NCI-H1436 (cell line): ENCODE data around the gene NDUFV2.
"Not testable (repeated sequence)": the region's sequence is repeated elsewhere in the genome, so short reads cannot be mapped to it uniquely, and the experiment has no call there.

Experiments used
- DNase-seq: peaks from one replicate; lab custom pipeline; 2025; lab: John Stamatoyannopoulos, UW

NDUFV2 gene

DNA sequence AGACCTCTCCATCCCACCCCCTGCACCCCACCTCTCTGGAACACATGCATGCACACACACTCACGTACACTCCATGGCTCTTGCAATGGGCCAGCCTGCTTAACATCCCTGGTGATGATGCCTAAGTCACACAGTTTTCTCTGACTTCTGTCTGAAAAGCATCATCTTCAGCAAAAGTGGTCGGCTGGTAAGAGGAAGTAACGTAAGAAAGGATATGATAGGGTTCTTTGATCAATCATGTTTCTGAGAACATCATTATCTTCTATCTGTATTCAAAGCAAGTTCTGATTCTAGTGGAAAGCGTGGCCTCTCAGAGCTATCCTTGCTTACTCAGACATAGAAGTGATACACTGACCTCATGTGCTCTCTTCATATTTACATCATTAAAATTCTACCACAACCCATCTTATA, 11.4 kb upstream of the NDUFV2 start:
- DNase-seq = no peak

DNA sequence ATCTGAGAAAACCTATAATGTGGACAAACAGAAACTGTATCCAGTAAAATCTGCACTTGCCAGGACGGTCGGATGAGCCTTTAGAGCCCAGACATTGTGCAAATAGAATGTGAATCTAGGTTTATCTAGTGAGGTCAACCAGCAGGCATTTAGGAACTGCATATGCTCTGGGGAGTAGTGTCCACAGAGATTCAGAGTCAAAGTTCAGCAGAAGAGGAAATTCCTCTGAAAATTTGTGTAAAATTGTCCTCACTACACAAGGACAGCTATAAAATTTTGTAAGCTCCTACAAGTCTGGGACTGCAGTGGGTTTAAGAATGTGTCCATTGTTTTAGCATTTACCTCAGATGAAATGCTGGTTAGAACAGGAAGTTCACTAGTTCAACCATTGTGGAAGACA, 9.8 kb upstream of the NDUFV2 start:
- no peak for DNase-seq

DNA sequence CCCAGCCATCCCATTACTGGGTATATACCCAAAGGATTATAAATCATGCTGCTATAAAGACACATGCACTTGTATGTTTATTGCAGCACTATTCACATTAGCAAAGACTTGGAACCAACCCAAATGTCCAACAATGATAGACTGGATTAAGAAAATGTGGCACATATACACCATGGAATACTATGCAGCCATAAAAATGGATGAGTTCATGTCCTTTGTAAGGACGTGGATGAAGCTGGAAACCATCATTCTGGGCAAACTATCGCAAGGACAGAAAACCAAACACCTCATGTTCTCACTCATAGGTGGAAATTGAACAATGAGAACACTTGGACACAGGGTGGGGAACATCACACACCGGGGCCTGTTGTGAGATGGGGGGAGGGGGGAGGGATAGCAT, 9.4 kb upstream of the NDUFV2 start:
- not testable (repeated sequence) for DNase-seq

DNA sequence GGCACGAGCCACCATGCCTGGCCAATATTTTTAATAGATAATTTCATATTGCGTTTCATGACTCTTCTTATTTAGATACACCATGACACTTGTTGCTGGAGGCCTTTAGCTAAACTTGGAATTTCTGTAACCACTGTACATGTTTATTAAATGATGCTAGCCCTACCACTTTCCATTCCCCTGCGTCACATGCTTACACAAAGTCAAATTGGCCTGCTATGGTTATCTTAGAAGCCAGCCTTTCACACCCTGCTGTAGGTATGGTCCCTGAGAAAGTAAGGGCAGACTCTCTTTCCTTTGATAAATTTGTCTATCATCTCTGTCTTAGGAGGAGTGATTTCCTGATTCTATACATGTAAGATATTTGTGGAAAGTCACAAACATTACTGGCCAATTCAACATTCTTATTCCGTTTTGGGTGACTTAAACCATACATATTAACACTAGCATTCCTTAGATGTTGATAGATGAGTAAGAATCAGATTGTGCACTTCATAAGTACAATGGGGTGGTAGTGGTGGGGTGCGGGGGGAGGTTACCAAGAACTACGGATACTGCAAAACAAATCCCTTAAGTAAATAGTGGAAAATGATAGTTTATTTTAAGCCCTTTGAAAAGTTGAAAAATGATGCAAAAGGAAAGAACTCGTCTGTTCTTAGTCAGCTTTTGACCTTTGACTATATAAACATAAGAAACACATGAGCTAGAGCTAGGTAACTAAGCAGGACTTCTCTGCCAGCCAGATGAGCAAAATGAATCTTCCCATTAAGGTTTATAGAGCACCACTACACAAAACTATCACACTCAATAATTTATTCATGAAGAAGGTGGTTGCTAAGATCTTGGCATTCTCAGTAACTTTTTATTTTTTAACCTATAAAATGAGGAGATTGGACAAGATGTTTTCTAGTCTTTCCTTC, 7.9 kb upstream of the NDUFV2 start:
- DNase-seq = no peak

DNA sequence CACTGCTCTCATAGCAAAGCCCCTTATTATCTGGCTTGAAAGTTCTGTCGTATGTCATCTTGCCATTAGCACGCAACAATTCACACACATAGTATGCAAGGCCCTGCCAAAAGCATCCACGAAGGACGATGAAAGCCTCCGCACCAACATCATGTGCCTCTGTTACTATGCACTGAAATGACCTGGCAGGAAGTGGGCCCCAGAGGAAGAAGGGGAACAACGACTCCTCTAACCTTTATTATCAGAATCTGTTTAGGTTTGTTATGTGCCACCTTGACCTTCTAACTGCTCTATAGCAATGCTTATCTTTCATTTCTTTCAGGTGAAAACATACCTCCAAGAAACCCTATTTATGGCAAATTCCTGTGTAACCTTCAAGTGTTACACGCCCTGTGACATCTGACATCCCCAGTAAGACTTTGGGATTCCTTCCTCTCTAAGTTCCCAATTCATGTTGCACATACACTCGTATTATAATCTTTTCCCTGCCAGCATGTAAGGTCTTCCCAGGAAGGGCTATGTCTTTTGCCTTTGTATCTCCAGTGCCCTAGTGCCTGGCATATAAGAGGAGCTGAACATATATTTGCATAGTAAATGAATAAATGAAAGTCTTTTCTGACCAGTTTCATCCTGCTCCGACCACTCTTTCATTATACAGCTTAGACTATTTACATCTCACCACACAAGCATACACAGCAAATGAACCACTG, 7.0 kb upstream of the NDUFV2 start:
- DNase-seq = no peak

- DNase-seq = no peak
These were observed 6.5 kb upstream of the NDUFV2 start for GRCh38 chr18:9096007-9096371.

DNA sequence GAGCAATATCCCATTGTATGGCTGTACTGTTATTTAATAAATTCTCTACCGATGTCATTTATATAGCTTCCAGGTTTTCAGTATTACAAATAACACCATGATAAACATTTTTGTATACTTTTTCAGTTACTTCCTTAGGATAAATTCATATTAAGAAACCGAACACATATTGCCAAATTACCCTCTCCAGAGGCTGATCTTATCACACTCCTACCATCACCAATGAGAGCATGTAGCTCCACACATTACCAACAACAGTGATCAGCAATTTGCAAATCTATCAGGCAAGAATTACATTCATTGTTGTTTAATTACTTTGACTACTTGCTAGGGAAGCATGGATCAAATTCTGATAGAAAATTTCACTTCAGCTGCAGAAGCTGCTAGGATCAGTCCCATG, 5.8 kb upstream of the NDUFV2 start:
- no peak for DNase-seq

DNA sequence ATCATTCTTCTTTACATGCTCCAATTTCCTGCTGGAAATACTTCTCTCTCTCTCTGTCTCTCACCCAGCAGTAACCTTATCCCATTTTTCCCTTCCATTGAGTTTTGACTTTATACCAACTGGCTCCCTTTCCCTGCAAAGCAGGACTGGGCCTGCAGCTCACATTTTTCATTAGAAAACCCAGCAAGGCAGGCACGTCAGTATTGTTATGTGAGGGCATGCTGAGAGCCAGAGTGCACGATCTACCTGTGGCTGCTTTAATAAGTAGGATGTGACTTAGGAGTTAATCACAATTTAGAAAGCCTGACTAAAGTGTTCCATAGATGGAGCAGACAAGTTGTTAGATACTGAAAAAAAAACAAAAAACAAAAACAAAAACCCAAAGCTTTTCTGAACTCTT, 5.2 kb upstream of the NDUFV2 start:
- no peak for DNase-seq

DNA sequence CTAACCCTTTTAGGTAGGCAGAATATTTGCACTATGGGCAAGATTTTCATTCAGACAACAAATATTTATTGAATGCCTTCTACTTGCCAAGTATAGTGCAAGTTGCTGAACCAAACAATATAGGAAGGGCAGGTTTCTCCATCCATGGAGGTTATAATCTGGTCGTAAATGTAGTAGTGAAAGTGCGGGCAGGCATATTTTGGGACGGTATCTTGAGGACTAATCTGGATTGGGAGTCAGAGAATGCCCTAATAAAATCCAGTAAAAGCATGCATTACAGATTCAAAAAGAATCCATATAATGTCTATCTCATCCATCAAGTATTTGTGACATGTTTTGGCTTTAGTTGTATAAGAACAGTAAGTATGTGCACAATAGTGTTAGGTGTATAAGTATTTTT, 1.7 kb upstream of the NDUFV2 start:
- DNase-seq = no peak

DNA sequence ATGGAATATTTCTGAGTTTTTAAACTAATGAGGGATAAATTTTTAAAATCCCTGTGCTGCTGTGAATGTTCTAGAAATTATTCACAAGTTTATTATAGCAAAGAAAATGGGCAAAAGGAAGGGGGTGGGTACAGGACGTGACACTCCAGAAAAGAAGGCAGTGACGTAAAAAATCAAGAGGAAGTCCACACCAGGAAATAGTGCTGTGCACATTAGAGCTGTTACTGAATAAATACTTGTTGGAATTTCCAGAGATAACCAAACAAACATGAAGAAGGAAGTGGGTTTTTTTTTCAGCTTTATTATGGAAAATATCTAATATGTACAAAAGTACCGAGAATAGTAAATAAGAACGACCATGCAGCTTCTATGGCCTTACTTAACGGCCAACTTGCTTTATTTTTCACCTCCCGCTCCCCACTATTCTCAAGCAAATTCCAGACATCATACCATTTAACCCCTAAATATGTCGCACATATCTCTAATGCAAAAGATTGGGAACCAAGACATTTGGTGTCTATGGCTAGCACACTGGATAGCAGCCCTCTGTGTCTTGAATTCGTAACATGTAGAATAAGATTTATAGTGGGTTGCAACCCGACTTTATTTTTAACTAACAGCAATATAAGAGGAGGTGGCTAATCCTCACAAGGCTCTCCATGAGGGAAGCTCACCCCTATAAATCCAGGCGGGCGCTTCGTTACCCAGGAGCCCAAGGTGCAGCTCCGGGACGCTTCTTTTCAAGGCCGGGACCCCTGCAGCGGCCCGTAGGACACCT, 580 bp upstream of the NDUFV2 start:
- no peak for DNase-seq

DNA sequence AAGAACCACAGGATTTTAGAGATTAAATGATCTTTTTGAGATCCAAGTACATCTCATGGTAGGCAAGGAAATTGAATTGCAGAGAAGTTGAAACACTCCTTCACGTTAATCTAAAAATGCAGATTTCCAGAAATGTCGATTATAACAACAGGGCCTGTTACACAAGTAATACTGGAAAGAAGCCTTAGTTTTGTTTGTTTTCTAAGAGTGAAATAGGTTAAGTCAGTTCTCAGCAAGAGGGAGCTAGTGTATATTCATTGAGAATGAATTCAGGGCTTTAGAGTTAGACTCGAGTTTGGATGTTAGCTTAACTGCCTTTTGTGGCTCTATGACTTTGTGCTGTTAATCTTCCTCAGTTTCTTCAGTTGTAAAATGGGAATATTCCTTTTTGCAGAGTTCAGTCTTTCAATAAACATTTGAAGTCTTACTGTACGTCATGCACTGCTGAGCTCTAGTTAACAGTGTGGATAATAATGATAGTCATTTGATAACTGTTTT, 926 bp downstream of the NDUFV2 start:
- DNase-seq = no peak

GRCh38 chr18:9104244-9104901, 1.9 kb downstream of the NDUFV2 start:
- DNase-seq = no peak

DNA sequence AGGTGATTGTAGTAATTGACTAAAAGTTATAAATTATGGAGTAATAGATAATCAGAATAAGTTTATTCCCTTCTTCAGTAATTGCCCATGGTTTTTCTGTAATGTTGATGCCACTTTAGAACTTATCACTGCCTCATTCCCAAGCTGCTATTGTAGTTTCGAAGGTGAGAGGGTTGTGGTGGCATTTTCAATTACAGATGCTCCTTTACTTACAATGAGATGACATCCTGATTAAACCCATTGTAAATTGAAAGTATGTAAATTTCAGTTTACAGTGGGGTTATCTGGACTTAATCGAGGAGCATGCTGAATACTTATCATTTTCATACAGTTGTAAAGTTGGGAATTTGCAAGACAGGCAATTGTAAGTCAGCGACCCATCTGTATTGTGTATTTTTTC, 2.9 kb downstream of the NDUFV2 start:
- DNase-seq = no peak

DNA sequence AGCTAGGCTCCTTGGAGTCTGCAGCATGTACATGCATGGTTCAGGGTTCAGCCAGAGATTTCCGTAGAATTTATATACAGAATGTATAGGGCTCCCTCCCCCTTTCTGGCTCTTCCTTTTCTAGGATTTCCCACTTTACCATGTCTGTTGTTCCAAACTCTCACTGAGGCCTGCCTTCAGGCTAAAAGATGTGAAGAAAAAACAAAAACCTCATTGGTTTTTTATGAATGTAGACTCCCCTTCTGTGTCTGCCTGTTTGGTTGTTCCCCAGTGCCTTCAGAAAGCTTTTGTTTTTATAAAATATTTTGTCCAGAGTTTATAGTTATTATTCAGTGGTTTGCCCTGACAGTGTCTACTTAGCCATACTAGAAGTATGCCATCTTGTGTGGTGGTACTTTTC, 3.6 kb downstream of the NDUFV2 start:
- no peak for DNase-seq

GRCh38 chr18:9106800-9107584, 4.5 kb downstream of the NDUFV2 start:
- no peak for DNase-seq

DNA sequence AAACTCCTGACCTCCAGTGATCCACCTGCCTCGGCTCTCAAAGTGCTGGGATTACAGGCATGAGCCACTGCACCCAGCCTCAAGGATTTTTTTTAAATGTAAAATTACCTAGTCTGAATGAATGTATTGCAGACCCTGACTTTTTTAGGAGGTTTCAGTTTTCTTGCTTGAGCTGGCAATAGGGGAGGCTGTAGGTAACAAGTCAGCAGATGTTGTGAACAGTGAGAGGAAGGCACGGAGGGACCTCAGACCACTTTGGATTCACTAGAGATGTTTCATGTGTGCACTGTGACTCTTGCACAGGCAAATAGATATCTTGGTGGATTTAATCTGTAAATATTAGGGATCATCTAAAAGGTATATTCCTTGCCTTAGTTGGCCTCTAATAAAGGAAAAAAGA, 6.4 kb downstream of the NDUFV2 start:
- DNase-seq = no peak

DNA sequence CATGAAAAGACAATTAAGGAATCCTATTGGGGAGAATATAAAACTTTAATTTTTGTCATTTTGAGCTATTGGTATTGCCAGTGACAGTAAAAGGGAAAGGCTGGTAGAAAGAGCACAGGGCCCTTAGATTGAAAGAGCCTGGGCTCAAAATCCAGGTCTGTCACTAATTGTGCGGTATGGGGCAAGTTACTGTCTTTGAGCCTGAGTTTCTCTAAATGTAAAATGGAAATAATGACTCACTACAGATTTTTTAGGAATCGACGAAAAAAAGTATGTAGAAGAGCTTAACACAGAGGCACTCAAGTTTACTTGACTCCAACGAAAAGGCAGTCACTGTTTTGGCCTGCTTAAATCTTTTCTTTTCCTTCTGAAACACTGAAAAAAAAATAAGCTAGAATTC, 7.0 kb downstream of the NDUFV2 start:
- no peak for DNase-seq

- DNase-seq = no peak
These were observed 11.1 kb downstream of the NDUFV2 start for GRCh38 chr18:9113468-9114149.

- DNase-seq = no peak
These were observed 13.5 kb downstream of the NDUFV2 start for GRCh38 chr18:9115984-9116383.

DNA sequence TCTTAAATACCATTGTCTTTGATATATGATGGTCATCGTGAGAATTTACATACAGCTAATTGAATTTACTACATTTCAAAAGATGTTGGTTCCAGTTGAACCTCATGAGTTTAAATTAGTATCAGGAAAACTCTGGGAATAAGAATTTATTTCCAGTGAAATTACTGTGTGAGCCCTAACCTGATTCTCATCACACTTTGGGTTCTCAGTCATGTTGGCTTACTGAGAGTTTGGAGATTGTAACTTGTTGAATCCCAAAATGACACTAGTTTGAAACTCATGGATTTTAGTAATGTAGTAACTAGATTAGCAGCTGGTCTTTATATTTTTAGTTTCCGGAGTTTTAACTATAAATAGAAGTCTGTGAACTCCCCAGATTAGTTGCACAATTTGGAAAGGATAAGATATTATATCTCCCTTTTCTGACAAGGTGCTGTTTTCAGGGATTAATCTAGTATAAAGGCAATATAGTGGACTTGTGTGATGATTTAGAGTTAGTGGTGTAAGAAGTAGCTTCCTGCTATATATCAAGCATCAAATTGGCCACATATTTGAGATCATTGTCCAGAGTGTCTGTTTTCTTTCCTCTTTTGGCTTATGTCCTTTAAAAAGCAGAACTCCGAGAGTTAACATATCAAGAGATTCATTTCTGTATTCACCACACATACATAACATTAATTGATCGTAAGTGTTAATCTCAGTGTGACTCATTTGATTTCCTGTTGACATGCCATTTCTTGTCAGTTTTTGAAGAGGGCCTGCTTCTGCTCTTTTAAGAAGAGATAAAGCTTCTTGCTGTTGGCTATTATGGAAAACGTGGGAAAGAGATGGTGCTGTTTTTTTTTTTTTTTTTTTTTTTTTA, 15.7 kb downstream of the NDUFV2 start:
- no peak for DNase-seq
